Neural crest cell (in vitro differentiated cells): ENCODE measurements around the gene ZFAND3. TPM values are rescaled to one million over a fixed set of nuclear protein-coding genes. Genes with fewer than 3 reads are reported as not detected.
A peak's percentile ranks its signal among the peaks of the same experiment; 100 is the strongest.

Source experiments
- DNase-seq: peaks from one replicate; pipeline ENCODE4 v3.0.0; 2021; ENCODE audit warnings: low read depth, mixed read lengths, low spot score
- H3K27ac Mint-ChIP-seq: one replicate; pipeline ENCODE4 v1.8.0; 2021; ENCODE audit warnings: mild to moderate bottlenecking, mixed read lengths; ENCODE audit not compliant: unreplicated experiment
- H3K27me3 Mint-ChIP-seq: 2 replicates; pipeline ENCODE4 v1.8.0; 2021; ENCODE audit warnings: low read depth, mild to moderate bottlenecking, mixed read lengths
- H3K36me3 Mint-ChIP-seq: 2 replicates; pipeline ENCODE4 v1.8.0; 2021; ENCODE audit warnings: low read depth, mild to moderate bottlenecking, mixed read lengths
- H3K4me1 Mint-ChIP-seq: 2 replicates; pipeline ENCODE4 v1.8.0; 2021; ENCODE audit warnings: mixed read lengths
- H3K4me3 Mint-ChIP-seq: one replicate; pipeline ENCODE4 v1.8.0; 2021; ENCODE audit warnings: mild to moderate bottlenecking, mixed read lengths
- H3K9me3 Mint-ChIP-seq: 2 replicates; pipeline ENCODE4 v1.8.0; 2021; ENCODE audit warnings: mixed read lengths
- total RNA-seq: library from RNA; stranded (reverse); gene quantifications from 2 replicates; pipeline ENCODE4 v1.2.1, GENCODE V29; 2021
- TF ChIP-seq, protein P1 (sequence below): fragments of 200-600 bp; sonication (generic); conservative IDR thresholded peaks from 2 replicates; pipeline ENCODE4 v1.5.0; 2021; ENCODE audit warnings: antibody characterized with exemption, mild to moderate bottlenecking

ZFAND3 gene
- total RNA-seq, 1 donor from 2014 or later = 65.9 TPM

DNA sequence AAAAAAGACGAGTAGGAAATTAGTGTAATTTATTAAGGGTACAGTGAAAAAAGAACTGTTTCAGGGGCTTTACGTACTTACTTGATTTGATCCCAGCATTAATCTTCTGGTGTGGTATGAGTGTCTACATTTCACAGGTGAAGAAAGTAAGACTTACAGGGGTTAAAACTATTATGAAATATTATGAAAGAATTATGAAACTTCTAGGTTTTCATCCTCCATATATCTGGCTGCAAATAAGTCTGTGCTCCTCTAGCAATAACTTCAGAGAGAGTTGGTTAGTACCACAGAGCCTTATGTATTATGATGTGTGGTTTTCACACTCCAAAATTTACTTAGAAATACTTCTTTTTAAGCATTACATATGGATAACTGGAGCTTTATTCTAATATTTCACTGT is 41.9 kb downstream of the ZFAND3 start:
- no peak overlapping the region for H3K4me3 Mint-ChIP-seq
- H3K27ac Mint-ChIP-seq = no peak overlapping the region
- TF ChIP-seq, protein P1, sequence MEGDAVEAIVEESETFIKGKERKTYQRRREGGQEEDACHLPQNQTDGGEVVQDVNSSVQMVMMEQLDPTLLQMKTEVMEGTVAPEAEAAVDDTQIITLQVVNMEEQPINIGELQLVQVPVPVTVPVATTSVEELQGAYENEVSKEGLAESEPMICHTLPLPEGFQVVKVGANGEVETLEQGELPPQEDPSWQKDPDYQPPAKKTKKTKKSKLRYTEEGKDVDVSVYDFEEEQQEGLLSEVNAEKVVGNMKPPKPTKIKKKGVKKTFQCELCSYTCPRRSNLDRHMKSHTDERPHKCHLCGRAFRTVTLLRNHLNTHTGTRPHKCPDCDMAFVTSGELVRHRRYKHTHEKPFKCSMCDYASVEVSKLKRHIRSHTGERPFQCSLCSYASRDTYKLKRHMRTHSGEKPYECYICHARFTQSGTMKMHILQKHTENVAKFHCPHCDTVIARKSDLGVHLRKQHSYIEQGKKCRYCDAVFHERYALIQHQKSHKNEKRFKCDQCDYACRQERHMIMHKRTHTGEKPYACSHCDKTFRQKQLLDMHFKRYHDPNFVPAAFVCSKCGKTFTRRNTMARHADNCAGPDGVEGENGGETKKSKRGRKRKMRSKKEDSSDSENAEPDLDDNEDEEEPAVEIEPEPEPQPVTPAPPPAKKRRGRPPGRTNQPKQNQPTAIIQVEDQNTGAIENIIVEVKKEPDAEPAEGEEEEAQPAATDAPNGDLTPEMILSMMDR = no peak
- H3K9me3 Mint-ChIP-seq = no peaks in the 10 kb centered on the region
- H3K36me3 Mint-ChIP-seq = no peaks in the 10 kb centered on the region
- peaks cover 5% of the 10 kb centered on the region for H3K4me1 Mint-ChIP-seq
- no peaks in the 10 kb centered on the region for H3K27me3 Mint-ChIP-seq
- no peak for DNase-seq

DNA sequence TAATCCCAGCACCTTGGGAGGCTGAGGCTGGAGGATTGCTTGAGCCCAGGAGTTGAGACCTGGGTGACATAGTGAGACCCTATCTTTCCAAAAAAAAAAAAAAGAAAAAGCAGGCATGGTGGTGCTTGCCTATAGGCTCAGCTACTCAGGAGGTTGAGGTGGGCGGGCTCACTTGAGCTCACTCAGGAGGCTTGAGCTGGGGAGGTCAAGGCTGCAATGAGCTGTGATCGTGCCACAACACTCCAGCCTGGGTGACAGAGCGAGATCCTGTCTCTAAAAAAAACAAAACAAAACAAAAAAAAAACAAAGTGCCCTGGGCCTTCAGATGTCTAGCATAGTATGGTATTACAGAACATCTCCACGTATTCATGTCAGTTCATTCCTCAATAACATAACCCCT is 42.9 kb downstream of the ZFAND3 start:
- DNase-seq = no peak
- Mint-ChIP-seq H3K27ac (no peak overlapping the region), H3K9me3 (no peaks in the 10 kb centered on the region), H3K27me3 (no peaks in the 10 kb centered on the region), H3K4me1 (peaks cover 11% of the 10 kb centered on the region), H3K4me3 (no peak overlapping the region), H3K36me3 (no peaks in the 10 kb centered on the region)
- TF ChIP-seq, protein P1 = no peak

DNA sequence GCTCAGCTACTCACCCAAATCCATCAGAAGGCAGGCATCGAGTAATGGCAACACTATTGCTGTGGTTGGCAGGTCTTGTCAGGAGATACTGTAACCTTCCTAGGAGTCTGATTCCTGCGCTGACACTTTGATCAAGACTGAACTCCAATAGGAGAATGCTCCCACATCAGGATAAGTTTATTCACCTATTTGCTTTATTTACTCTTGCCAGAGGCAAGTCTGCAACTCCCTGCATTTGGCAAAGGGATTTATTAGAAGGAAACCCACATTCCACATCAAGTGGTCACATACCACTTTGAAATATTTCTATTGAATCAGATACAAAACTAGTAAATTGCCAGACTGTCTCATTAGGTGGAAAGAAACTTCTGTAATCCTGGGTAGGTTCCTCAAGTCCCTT is 43.5 kb downstream of the ZFAND3 start:
- Mint-ChIP-seq H3K9me3 (no peaks in the 10 kb centered on the region), H3K36me3 (no peaks in the 10 kb centered on the region), H3K4me1 (peaks cover 15% of the 10 kb centered on the region), H3K27me3 (no peaks in the 10 kb centered on the region), H3K4me3 (no peak overlapping the region), H3K27ac (no peak overlapping the region)
- no peak for DNase-seq
- TF ChIP-seq, protein P1 = no peak

DNA sequence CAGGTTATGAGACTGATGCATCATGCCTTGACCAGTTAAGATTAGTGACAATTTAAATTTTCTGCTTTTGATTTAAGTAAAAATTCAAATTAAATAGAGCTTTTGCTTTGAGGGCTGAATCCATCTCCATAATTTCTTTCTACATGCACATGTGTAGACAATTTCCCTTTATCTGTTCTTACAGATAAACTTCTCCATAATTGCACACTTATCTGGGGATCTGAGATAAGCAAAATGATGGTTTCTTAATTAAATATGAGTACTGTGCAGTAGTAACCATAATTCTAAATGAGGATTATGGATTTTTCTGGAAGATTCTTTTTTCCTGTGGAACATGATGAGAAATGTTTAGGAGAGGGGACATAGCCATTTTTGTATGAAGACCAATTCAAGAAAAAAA is 44.7 kb downstream of the ZFAND3 start:
- DNase-seq = no peak
- Mint-ChIP-seq H3K27ac (no peak overlapping the region), H3K4me1 (peaks cover 23% of the 10 kb centered on the region), H3K36me3 (no peaks in the 10 kb centered on the region), H3K4me3 (no peak overlapping the region), H3K27me3 (no peaks in the 10 kb centered on the region), H3K9me3 (no peaks in the 10 kb centered on the region)
- TF ChIP-seq, protein P1 = no peak

DNA sequence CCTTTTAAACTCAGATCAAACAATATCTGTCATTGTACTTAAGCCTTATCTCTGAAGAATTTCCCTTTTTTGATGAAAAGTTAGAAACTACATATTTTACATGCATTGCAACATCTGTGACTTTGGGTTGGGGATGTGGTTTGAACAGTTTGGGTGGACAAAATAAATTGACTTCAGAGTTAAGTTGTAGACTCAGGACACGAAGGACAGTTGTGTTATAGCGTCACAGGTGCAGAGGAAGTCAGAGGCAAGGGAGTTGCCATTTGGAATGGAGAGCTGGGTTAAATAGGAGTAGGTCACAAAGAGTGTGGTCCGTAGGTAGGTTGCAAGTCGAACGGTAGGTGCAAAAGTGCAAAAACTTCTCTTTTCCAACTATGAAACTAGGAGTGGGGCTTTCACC is 46.0 kb downstream of the ZFAND3 start:
- Mint-ChIP-seq H3K4me3 (no peak overlapping the region), H3K9me3 (no peaks in the 10 kb centered on the region), H3K27me3 (no peaks in the 10 kb centered on the region), H3K27ac (peak overlapping the region; percentile 39), H3K4me1 (peaks cover 22% of the 10 kb centered on the region), H3K36me3 (no peaks in the 10 kb centered on the region)
- TF ChIP-seq, protein P1 = no peak
- no peak for DNase-seq
